ENCODE results near the gene AIPL1. TPM values are rescaled to one million over a fixed set of nuclear protein-coding genes. Genes with fewer than 3 reads are reported as not detected.

The AIPL1 gene
- total RNA-seq, 4 donors from 2014 or later, result not detected

DNA sequence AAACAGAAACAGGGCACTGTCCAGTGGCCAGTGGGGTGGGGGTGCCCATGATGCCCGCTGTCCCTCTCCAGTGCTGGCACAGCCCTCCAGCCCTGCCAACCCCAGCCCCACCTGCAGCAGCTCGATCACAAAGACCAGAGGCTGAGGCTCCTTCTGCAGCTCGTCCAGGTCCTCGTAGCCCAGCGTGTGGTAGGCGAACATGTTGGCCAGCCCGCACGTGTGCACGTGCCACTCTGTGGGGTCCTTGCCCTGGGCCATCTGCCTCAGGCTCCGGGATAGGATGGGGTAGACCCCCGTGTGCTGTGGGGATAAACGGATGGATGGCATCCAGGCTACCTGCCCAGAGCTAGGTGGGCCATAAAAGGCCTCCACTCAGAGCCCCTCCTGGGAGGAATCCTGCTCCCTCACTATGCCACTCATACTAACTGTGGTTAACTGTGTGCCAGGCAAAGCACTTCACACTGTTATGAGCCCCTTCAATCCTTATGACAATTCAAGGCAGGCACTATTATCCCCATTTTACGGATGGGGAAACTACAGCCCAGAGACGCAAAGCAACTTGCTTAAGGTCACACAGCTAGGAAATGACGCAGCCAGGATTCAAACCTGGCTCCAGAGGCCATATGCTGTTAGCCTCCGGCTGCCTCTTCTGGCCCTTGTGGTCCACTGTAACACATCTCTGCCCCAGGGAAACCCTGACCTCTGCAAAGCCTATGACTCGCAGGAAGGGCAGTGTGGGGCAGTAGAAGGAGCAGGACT lies 6.5 kb downstream of the AIPL1 start:
- ATAC-seq, result no peak
- whole genome bisulfite sequencing, 2 donors (ENCODE audit: low coverage in 1 of 2), result 100% methylated on average over 1 of the region's 17 CpGs; no CpG with 5 or more reads in 1 of the 2 donors
- H3K27ac ChIP-seq, result no peak overlapping the region
- H3K9me3 ChIP-seq, result peaks cover 0 to 8% (median 0%) of the 10 kb centered on the region in 3 donors
- TF ChIP-seq, protein P1, sequence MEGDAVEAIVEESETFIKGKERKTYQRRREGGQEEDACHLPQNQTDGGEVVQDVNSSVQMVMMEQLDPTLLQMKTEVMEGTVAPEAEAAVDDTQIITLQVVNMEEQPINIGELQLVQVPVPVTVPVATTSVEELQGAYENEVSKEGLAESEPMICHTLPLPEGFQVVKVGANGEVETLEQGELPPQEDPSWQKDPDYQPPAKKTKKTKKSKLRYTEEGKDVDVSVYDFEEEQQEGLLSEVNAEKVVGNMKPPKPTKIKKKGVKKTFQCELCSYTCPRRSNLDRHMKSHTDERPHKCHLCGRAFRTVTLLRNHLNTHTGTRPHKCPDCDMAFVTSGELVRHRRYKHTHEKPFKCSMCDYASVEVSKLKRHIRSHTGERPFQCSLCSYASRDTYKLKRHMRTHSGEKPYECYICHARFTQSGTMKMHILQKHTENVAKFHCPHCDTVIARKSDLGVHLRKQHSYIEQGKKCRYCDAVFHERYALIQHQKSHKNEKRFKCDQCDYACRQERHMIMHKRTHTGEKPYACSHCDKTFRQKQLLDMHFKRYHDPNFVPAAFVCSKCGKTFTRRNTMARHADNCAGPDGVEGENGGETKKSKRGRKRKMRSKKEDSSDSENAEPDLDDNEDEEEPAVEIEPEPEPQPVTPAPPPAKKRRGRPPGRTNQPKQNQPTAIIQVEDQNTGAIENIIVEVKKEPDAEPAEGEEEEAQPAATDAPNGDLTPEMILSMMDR (IDR thresholded peaks at IDR 0.05), result no peak
- TF ChIP-seq EP300 (IDR thresholded peaks at IDR 0.05), result no peak
- TF ChIP-seq POLR2A (IDR thresholded peaks at IDR 0.05), result no peak
- TF ChIP-seq POLR2AphosphoS5 (IDR thresholded peaks at IDR 0.05), result no peak
- H3K4me1 ChIP-seq, result no peaks in the 10 kb centered on the region
- no peak overlapping the region for H3K4me3 ChIP-seq
- H3K36me3 ChIP-seq, result no peaks in the 10 kb centered on the region
- peaks cover 20% of the 10 kb centered on the region for H3K27me3 ChIP-seq

DNA sequence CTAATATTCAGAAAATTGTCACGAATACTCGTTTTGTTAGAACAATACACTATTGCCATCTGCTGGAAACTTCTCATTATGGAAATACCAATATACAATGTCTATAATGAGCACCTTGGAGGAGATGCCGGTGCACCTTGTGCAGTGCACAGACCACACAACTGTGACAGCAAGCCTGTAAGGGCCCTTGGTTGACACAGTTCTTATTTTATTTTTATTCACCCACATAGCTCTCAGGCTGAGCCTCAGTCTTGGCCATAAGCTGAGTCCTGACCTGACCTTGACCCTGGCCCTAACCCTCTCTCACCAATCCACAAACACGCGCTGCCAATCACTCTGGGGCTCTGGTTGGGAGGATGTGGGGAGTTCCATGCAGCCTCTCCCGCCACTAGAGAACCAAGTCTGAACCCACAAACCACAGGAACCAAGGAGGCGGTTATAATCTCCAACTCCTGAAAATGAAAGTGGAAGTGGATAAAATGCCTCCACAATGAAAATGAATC lies 7.6 kb downstream of the AIPL1 start:
- no peak overlapping the region for H3K4me3 ChIP-seq
- H3K9me3 ChIP-seq, result peaks cover 0 to 8% (median 0%) of the 10 kb centered on the region in 3 donors
- 63 to 77% methylated on average over 7 of the region's 7 CpGs for WGBS, 2 donors (ENCODE audit: low coverage in 1 of 2)
- no peaks in the 10 kb centered on the region for H3K4me1 ChIP-seq
- peaks cover 31% of the 10 kb centered on the region for H3K27me3 ChIP-seq
- no peak for ATAC-seq
- H3K27ac ChIP-seq, result no peak overlapping the region
- TF ChIP-seq, protein P1 (IDR thresholded peaks at IDR 0.05), result no peak
- TF ChIP-seq EP300 (IDR thresholded peaks at IDR 0.05) (no peak), POLR2AphosphoS5 (IDR thresholded peaks at IDR 0.05) (no peak), POLR2A (IDR thresholded peaks at IDR 0.05) (no peak)
- no peaks in the 10 kb centered on the region for H3K36me3 ChIP-seq

DNA sequence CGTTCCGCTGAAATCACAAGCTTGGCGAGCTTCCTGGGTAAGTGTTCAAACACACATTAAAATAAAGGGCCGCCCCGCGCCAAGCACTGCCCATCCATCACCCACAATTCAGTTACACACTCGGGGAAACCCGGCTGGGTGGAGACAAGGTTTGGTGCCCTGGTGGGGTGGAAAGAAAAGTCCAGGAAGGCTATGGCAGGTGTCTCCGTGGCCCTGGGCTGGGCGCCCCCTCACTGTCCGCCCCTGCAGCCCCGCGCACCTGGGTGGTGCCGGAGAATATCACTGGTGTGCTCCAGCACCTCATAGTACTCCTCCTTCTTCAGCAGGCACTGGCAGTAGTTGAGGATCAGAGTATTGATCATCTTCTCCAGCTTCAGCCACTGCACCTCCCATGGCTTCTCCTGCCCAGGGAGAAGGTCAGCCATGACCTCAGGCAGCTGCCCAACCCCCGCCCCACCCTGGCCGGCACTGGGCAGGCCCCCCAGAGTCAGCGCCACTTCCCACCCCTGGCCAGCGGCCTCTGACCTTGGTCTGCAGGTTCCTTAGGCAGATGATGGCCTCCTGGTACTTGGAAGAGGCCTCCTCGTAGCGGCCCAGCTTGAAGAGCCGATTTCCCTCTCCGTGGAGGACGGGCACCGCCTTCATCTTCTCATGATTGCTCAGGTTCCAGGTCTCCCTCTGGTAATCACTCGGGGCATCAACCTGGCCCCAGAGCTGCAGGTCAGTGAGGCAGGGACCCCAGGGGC lies 8.4 kb downstream of the AIPL1 start:
- no peaks in the 10 kb centered on the region for H3K36me3 ChIP-seq
- WGBS, 2 donors (ENCODE audit: low coverage in 1 of 2), result 83 to 84% methylated on average over 3 to 8 of the region's 25 CpGs
- H3K4me3 ChIP-seq, result no peak overlapping the region
- no peak for ATAC-seq
- H3K27me3 ChIP-seq, result peaks cover 39% of the 10 kb centered on the region
- H3K27ac ChIP-seq, result no peak overlapping the region
- H3K4me1 ChIP-seq, result peaks cover 0 to 5% (median 0%) of the 10 kb centered on the region in 3 donors
- peaks cover 0 to 8% (median 0%) of the 10 kb centered on the region in 3 donors for H3K9me3 ChIP-seq
- no peak for TF ChIP-seq EP300 (IDR thresholded peaks at IDR 0.05)
- no peak for TF ChIP-seq POLR2A (IDR thresholded peaks at IDR 0.05)
- TF ChIP-seq, protein P1 (IDR thresholded peaks at IDR 0.05), result no peak
- no peak for TF ChIP-seq POLR2AphosphoS5 (IDR thresholded peaks at IDR 0.05)

DNA sequence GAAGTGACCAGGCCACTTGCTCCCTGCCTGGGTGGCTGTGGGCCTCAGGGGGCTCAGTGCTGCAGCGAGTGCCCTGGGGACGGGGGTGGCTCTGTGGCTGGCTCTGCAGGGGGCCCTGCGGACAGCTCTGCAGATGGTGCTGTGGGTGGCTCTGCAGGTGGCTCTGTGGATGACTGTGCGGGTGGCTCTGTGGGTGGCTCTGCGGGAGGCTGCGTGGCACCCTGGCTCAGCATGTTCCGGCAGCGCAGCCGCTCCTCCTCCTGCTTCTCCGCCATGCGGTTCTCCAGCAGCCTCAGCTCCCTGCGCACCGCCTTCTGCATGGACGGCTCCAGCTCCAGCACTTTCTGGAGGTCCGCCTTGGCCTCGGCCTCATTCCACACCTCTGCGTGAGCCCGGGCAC lies 9.5 kb downstream of the AIPL1 start:
- no peaks in the 10 kb centered on the region for H3K36me3 ChIP-seq
- peaks cover 0 to 5% (median 0%) of the 10 kb centered on the region in 3 donors for H3K4me1 ChIP-seq
- H3K27ac ChIP-seq, result no peak overlapping the region
- TF ChIP-seq, protein P1 (IDR thresholded peaks at IDR 0.05), result no peak
- TF ChIP-seq POLR2AphosphoS5 (IDR thresholded peaks at IDR 0.05) (no peak), POLR2A (IDR thresholded peaks at IDR 0.05) (no peak), EP300 (IDR thresholded peaks at IDR 0.05) (no peak)
- no peaks in the 10 kb centered on the region for H3K9me3 ChIP-seq
- WGBS, 2 donors (ENCODE audit: low coverage in 1 of 2), result 100% methylated on average over 2 of the region's 18 CpGs; no CpG with 5 or more reads in 1 of the 2 donors
- H3K27me3 ChIP-seq, result peaks cover 50% of the 10 kb centered on the region
- H3K4me3 ChIP-seq, result no peak overlapping the region
- no peak for ATAC-seq
